Testis (tissue), 2 donors: Measurements from ENCODE around the gene CMPK2.

ENCODE experiments used
- POLR2A ChIP-seq: fragments of 450-650 bp; IDR thresholded peaks from one replicate; pipeline ENCODE4 v1.6.1; 2017; ENCODE audit warnings: antibody characterized with exemption, mild to moderate bottlenecking, moderate library complexity
- TF ChIP-seq, protein P1 (sequence below), 3 experiments: fragments of 450-650 bp in 2 of 3; fragments of 200-600 bp in 1 of 3; sonication (generic) in 1 of 3; IDR thresholded peaks; one replicate each; pipeline ENCODE4 v1.5.1; 2016 to 2019; ENCODE audit warnings: antibody characterized with exemption in 3 of 3, mild to moderate bottlenecking in 2 of 3, moderate library complexity in 1 of 3

DNA sequence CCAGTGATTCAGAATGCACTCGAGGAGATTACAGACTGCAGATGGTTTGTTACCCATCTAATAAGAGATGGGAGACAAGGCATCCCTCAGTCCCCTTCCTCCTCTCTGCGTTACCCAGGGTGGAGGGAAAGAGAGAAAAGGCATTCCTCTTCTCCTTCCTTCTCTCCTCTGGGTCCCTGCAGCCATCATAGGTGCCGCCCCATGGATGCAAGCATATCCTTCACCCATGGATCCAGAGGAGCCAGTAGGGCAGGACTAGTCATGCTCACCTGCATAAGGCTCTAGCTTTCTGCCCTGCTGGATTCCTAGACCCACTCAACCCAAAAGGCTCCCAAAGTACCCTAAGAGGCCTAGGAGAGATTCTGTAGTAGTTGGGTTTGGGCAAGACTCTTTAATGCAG lies 20.4 kb downstream of the CMPK2 start:
- TF ChIP-seq, protein P1, sequence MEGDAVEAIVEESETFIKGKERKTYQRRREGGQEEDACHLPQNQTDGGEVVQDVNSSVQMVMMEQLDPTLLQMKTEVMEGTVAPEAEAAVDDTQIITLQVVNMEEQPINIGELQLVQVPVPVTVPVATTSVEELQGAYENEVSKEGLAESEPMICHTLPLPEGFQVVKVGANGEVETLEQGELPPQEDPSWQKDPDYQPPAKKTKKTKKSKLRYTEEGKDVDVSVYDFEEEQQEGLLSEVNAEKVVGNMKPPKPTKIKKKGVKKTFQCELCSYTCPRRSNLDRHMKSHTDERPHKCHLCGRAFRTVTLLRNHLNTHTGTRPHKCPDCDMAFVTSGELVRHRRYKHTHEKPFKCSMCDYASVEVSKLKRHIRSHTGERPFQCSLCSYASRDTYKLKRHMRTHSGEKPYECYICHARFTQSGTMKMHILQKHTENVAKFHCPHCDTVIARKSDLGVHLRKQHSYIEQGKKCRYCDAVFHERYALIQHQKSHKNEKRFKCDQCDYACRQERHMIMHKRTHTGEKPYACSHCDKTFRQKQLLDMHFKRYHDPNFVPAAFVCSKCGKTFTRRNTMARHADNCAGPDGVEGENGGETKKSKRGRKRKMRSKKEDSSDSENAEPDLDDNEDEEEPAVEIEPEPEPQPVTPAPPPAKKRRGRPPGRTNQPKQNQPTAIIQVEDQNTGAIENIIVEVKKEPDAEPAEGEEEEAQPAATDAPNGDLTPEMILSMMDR (IDR thresholded peaks at IDR 0.05), result no peak
- TF ChIP-seq POLR2A, result no peak
